K562 (cell line): ENCODE data around the gene NCOA1. TPM values are rescaled to one million over a fixed set of nuclear protein-coding genes. Genes with fewer than 3 reads are reported as not detected.

Source experiments
- ARID3A ChIP-seq: IDR thresholded peaks from 2 replicates; pipeline ENCODE4 v1.6.1; 2012; ENCODE audit warnings: low read depth, low read length, improper control_type of control experiment, borderline replicate concordance
- DPF2 ChIP-seq: fragments of 450-650 bp; IDR thresholded peaks from 2 replicates; pipeline ENCODE4 v1.6.1; 2016
- FOSL1 ChIP-seq: fragments of 200-800 bp; sonication (Bioruptor generic); conservative IDR thresholded peaks from 2 replicates; pipeline ENCODE4 v1.6.1; 2016; ENCODE audit warnings: missing genetic modification characterization, missing compliant biosample characterization
- SMC3 ChIP-seq: conservative IDR thresholded peaks from 2 replicates; pipeline ENCODE4 v1.6.1; 2011; ENCODE audit warnings: low read depth, low read length, improper control_type of control experiment; ENCODE audit not compliant: insufficient read depth
- ZNF561 ChIP-seq: fragments of 450-650 bp; formaldehyde crosslinking; conservative IDR thresholded peaks from 2 replicates; pipeline ENCODE4 v1.4.0; 2020; ENCODE audit warnings: mild to moderate bottlenecking, moderate library complexity
- polyA plus RNA-seq, 8 experiments: library from polyadenylated mRNA; depleted of rRNA in 4 of 8; stranded (reverse) in 5 of 8; unstranded in 3 of 8; fragments of >200 nt; fragmentation: Nextera tagmentation in 2 of 8; fragmentation: Illumina TruSeq in 1 of 8; extraction: Ambion mirVana in 2 of 8; extraction: Trizol in 1 of 8; gene quantifications; 2 replicates each; pipeline versions ENCODE4 v1.2.1 to v1.2.3, GENCODE V29; 2011 to 2014; ENCODE audit warnings: inconsistent platforms in 1 of 8, missing spikeins in 1 of 8
- total RNA-seq, 7 experiments: library from RNA; depleted of rRNA in 6 of 7; stranded (reverse); fragments of >200 nt in 6 of 7; fragmentation: Illumina TruSeq in 2 of 7; extraction: Trizol in 2 of 7; gene quantifications; 2 replicates each; pipeline versions ENCODE4 v1.2.1 to v1.2.3, GENCODE V29; 2011 to 2021; ENCODE audit warnings: low replicate concordance in 1 of 7
- TF ChIP-seq, protein P1 (sequence below): fragments of 250-450 bp; sonication (Bioruptor Pico); IDR thresholded peaks from 2 replicates; pipeline ENCODE4 v1.8.0; 2022; ENCODE audit warnings: moderate library complexity, mild to moderate bottlenecking, inconsistent platforms
- TF ChIP-seq, protein P2 (sequence below), 2 experiments: fragments of 450-650 bp in 1 of 2; sonication (generic) in 1 of 2; formaldehyde crosslinking in 1 of 2; IDR thresholded peaks; 2 replicates each; pipeline versions ENCODE4 v1.7.1 to v1.9.0; 2016 to 2022; ENCODE audit warnings: inconsistent platforms in 1 of 2, mild to moderate bottlenecking in 1 of 2, missing genetic modification reagents in 1 of 2

Gene NCOA1
- total and polyA plus RNA-seq, 9 of the 15 experiments (the other 6 are each of a cell fraction or from before 2014, with no cell fraction given), result 4.9 to 25.7 (median 17.0) TPM

- TF ChIP-seq FOSL1 (tag) (peak; percentile 29; the same call in 1 of the 2 replicates), DPF2 (peak; percentile 30; the same call in 1 of the 2 replicates), ZNF561 (CRISPR knock-in tag) (no peak), SMC3 (no peak), ARID3A (0 out of 2 replicates have a peak, but pooled peaks have one; percentile 21)
- TF ChIP-seq, protein P1, sequence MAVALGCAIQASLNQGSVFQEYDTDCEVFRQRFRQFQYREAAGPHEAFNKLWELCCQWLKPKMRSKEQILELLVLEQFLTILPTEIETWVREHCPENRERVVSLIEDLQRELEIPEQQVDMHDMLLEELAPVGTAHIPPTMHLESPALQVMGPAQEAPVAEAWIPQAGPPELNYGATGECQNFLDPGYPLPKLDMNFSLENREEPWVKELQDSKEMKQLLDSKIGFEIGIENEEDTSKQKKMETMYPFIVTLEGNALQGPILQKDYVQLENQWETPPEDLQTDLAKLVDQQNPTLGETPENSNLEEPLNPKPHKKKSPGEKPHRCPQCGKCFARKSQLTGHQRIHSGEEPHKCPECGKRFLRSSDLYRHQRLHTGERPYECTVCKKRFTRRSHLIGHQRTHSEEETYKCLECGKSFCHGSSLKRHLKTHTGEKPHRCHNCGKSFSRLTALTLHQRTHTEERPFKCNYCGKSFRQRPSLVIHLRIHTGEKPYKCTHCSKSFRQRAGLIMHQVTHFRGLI, result no peak
- TF ChIP-seq, protein P2, sequence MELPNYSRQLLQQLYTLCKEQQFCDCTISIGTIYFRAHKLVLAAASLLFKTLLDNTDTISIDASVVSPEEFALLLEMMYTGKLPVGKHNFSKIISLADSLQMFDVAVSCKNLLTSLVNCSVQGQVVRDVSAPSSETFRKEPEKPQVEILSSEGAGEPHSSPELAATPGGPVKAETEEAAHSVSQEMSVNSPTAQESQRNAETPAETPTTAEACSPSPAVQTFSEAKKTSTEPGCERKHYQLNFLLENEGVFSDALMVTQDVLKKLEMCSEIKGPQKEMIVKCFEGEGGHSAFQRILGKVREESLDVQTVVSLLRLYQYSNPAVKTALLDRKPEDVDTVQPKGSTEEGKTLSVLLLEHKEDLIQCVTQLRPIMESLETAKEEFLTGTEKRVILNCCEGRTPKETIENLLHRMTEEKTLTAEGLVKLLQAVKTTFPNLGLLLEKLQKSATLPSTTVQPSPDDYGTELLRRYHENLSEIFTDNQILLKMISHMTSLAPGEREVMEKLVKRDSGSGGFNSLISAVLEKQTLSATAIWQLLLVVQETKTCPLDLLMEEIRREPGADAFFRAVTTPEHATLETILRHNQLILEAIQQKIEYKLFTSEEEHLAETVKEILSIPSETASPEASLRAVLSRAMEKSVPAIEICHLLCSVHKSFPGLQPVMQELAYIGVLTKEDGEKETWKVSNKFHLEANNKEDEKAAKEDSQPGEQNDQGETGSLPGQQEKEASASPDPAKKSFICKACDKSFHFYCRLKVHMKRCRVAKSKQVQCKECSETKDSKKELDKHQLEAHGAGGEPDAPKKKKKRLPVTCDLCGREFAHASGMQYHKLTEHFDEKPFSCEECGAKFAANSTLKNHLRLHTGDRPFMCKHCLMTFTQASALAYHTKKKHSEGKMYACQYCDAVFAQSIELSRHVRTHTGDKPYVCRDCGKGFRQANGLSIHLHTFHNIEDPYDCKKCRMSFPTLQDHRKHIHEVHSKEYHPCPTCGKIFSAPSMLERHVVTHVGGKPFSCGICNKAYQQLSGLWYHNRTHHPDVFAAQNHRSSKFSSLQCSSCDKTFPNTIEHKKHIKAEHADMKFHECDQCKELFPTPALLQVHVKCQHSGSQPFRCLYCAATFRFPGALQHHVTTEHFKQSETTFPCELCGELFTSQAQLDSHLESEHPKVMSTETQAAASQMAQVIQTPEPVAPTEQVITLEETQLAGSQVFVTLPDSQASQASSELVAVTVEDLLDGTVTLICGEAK (IDR thresholded peaks at IDR 0.05), result 0 out of 2 replicates have a peak, but pooled peaks have one; percentile 22
- TF ChIP-seq, protein P2 (CRISPR knock-in tag; IDR thresholded peaks at IDR 0.05), result no peak
- TF ChIP-seq, all 486 proteins: peak for 21
These were observed 318.4 kb downstream of the NCOA1 start (continued) for GRCh38 chr2:24809316-24810007.
